HG03025 (cell line): ENCODE data around the gene NPAS2.

ENCODE experiments used
- ATAC-seq: cut with Tn5 transposase; IDR thresholded peaks from one replicate; pipeline ENCODE4 v1.9.1; 2021; ENCODE audit warnings: mild to moderate bottlenecking, moderate library complexity; ENCODE audit not compliant: unreplicated experiment, low FRiP score

NPAS2 gene

GRCh38 chr2:101036562-101036961, 216.6 kb downstream of the NPAS2 start:
- no peak for ATAC-seq

DNA sequence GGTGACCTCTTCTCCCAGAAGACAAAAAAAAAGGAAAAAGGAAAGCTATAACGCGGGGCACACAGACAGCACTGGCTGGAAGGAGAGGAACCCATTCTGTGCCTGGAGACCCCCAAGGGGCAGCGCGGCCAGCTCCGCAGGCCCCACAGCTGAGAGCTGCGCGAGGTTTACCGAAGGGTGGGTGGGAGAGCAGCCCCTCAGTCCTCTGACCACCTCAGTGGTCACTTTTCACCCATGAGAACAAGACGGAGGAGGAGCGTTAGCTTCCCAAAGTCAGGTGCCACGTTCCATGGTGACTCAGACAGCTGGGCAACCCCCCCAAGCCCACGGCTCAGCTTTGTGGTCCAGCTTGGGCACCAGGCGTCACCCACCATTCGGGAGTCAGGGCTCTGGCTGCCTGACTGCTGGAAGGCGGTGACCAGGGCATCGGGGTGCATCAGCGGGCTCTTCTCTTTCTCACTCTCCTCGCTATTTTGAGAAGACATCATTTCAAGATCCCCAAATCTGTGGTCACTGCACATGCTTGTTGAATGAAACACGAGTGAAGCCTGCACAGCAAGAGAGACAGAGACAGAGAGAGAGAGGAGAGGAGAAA, 217.3 kb downstream of the NPAS2 start:
- no peak for ATAC-seq

DNA sequence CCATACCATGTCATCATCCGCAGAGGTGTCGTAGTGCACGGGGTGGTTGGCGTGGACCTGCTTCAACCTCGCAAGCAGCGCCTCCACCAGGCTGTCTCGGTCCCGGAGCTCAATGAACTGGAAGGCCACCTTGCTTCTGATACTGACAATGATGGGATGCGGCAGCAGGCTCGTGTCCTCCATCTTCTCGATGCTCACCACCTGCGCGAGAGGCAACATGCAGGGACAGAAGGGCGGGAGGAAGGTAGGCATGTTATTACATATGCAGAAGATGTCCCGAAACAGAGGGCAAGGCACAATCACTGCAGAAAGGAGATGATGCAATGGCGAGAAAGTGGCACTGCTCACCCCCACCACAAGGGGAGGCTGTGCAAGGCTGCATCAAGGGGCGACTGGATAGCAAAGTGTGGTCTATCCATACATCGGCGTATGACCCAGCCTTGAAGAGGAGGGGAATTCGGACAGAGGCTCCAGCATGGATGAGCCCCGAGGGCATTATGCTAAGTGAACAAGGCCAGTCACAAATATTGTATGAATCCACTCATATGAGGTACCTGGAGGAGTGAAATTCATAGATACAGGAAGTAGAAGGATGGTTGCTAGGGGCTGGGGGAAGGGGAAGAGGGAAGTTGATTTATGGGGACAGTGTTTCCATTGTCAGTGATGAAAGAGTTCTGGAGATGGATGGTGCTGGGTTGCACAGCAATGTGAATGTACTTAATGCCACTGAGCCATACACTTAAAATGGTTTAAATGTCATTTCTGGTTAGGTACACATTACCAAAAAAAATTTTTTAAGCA, 218.7 kb downstream of the NPAS2 start:
- no peak for ATAC-seq

DNA sequence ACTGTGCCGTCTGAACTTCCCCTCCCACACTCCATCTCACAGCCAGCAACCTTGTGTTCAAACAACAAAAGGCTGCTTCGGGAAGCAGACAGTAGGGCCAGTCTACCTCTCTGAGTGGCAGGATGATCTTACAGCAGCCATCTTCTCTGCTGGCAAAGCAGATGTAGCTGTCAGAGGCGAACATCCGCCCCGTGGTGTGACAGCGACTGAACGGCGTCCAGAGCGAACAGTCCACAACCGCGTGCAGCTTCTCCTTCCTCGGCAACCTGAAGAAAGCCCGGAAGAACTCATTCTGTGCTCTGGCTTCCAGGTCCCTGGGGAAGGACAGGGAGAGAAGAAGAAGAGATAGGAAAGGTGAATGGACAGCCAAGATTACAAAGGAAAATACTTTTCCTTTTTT, 220.1 kb downstream of the NPAS2 start:
- ATAC-seq: no peak

DNA sequence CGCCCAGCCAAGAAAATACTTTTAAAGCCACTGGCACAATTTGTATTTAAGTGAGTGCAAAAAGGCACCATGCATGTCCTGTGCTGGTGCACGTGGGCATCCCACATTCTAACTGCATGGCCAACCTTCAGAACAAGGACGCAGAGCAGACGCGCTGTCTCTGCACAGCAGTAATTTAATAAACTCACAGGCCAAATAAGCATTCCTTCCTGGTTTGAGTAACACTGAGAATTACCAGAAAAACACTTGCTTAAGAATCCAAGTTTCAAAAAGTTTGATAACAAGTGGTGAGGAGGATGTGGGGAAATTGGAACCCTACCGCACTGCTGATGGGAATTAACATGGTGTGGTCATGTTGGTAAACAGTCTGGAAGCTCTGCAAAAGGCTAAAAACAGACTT, 220.8 kb downstream of the NPAS2 start:
- no peak for ATAC-seq

- no peak for ATAC-seq
Measured at GRCh38 chr2:101041413-101041812, 221.5 kb downstream of the NPAS2 start.

DNA sequence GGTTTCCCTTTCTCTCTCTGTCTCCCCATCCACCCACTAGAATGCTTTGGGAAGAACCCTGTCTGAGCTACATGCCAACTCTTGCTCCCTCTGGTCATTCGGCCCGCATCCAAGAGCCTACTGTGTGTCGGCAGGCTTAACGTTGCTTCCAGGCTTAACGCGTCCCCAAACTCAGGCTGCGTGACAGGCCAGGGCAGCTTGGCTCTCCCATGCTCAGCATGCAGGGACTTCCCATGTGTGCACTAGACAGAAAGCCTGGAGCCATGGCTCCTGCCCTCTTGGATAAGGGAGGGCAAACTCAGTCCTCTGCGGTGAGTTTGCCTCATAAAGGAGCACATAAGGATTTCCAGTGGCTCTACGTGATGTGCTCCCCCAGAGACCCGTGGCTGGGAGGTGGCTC, 225.4 kb downstream of the NPAS2 start:
- no peak for ATAC-seq
